Large intestine (tissue), 3 donors: ENCODE data around the gene CEP72. TPM values are rescaled to one million over a fixed set of nuclear protein-coding genes. Genes with fewer than 3 reads are reported as not detected.
A peak's percentile ranks its signal among the peaks of the same experiment; 100 is the strongest.
"Not testable (repeated sequence)": the region's sequence is repeated elsewhere in the genome, so short reads cannot be mapped to it uniquely, and the experiment has no call there.

Experiments
- DNase-seq, 2 donors: peaks; one replicate each; pipeline versions ENCODE4 v3.0.0 to v3.0.0-alpha.2; 2013
- H3K27ac ChIP-seq: one replicate; pipeline ENCODE4 v1.5.1; 2013; ENCODE audit warnings: low read length
- H3K27me3 ChIP-seq: 2 replicates; pipeline ENCODE4 v1.6.1; 2013; ENCODE audit warnings: low read length; ENCODE audit not compliant: control insufficient read depth, insufficient read depth
- H3K36me3 ChIP-seq: 2 replicates; pipeline ENCODE4 v1.6.1; 2013; ENCODE audit warnings: low read length; ENCODE audit not compliant: control insufficient read depth, insufficient read depth
- H3K4me1 ChIP-seq: one replicate; pipeline ENCODE4 v1.6.1; 2013; ENCODE audit warnings: low read length; ENCODE audit not compliant: control insufficient read depth, insufficient read depth
- H3K4me3 ChIP-seq: one replicate; pipeline ENCODE4 v1.5.1; 2013; ENCODE audit warnings: low read length
- H3K9me3 ChIP-seq: one replicate; pipeline ENCODE4 v1.6.1; 2013; ENCODE audit warnings: mild to moderate bottlenecking, low read depth, low read length, moderate library complexity; ENCODE audit not compliant: control insufficient read depth
- WGBS: methylation state at CpG from one replicate; pipeline ENCODE4 v1.1.5; 2013; ENCODE audit warnings: low lambda C conversion rate; ENCODE audit not compliant: insufficient coverage; 5-methylcytosine and 5-hydroxymethylcytosine counted together
- polyA plus RNA-seq: library from polyadenylated mRNA; unstranded; fragments of 120-200 nt; gene quantifications from one replicate; pipeline ENCODE4 v1.2.1, GENCODE V29; 2013

Gene CEP72
- polyA plus RNA-seq, 1 donor = 8.5 TPM

DNA sequence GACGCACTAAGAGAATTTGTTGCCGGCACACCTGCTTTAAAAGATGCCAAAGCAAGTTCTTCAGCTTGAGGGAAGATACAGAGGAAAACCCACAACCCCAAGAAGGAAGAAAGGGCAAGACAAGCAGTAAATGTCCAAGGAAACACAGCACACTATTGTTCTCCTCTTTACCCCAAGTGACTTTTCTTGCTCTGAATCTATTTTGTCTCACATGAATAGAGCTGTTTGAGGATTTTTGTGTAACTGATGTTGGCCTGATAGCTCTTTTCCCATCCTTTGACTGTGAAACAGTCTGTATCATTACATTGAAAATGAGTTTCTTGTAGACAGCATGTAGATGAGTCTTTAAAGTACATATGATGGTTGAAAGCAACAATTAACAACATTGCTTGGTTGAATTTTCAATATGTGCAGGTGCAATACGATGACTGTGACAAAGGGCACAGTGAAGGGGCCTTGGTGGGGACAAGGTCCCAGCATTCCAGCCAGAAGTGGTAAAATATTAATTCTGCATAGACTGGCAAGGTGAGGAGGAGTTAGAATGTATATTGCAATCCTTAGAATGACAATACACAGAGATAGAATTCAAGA, 16.8 kb upstream of the CEP72 start:
- Histone ChIP-seq H3K36me3 (no peaks in the 10 kb centered on the region), H3K27ac (peak overlapping the region; percentile 6), H3K27me3 (no peaks in the 10 kb centered on the region), H3K4me1 (peaks cover 36% of the 10 kb centered on the region), H3K4me3 (no peak overlapping the region), H3K9me3 (no peaks in the 10 kb centered on the region)
- WGBS = no CpG with 5 or more reads among the region's 3 CpGs
- DNase-seq = peak in 1 of 2 donors; percentile 73

DNA sequence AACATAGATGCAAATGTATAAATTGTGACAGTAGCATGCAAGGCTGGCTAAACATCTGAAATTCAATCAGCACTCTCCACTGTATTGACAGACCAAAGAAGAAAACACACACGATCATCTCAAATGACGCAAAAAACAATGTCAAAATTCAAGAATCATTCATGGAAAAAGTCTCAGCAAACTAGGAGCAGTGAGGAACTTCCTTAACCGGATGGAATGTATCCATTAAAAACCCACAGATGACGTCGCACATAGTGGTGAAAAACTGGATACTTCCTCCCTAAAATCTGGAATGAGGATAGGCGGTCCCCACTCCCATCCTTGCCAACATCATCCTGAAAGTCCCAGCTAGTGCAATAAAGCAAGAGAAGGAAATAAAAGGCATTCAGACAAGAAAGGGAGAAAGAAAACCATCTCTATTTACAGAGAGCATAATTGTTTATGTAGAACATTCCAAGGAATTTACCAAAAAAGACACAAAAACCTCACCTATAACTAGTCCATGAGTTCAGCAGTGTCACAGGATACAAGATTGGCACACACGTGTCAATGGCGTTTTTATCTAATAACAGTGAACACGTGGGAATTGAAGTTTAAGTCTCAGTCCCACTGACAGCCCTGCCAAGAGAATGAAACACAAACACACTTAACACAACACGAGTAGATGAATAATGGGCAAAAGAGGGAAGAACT, 14.1 kb upstream of the CEP72 start:
- peaks cover 39% of the 10 kb centered on the region for H3K4me1 ChIP-seq
- 84% methylated on average over 3 of the region's 10 CpGs for WGBS
- no peak for DNase-seq
- peaks cover 6% of the 10 kb centered on the region for H3K9me3 ChIP-seq
- H3K4me3 ChIP-seq = no peak overlapping the region
- no peak overlapping the region for H3K27ac ChIP-seq
- H3K27me3 ChIP-seq = no peaks in the 10 kb centered on the region
- no peaks in the 10 kb centered on the region for H3K36me3 ChIP-seq

DNA sequence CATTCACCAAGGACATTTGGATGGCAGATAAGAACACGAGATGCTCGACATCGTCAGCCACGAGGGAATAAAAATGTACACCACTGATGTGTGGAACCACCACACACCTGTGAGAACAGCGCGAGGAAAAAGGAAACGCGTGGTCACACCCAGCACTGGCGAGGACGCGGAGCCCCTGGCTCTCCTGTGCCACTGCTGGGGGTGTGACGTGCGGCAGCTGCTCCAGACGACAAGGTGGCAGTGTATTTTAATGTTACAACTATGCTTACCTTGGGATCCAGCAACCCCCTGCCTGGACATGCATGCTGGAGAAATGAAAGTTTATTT, 13.6 kb upstream of the CEP72 start:
- H3K9me3 ChIP-seq = peaks cover 7% of the 10 kb centered on the region
- H3K27me3 ChIP-seq = no peaks in the 10 kb centered on the region
- H3K4me3 ChIP-seq = no peak overlapping the region
- no peak overlapping the region for H3K27ac ChIP-seq
- no peaks in the 10 kb centered on the region for H3K36me3 ChIP-seq
- DNase-seq = no peak
- WGBS = no CpG with 5 or more reads among the region's 14 CpGs
- H3K4me1 ChIP-seq = peaks cover 39% of the 10 kb centered on the region

DNA sequence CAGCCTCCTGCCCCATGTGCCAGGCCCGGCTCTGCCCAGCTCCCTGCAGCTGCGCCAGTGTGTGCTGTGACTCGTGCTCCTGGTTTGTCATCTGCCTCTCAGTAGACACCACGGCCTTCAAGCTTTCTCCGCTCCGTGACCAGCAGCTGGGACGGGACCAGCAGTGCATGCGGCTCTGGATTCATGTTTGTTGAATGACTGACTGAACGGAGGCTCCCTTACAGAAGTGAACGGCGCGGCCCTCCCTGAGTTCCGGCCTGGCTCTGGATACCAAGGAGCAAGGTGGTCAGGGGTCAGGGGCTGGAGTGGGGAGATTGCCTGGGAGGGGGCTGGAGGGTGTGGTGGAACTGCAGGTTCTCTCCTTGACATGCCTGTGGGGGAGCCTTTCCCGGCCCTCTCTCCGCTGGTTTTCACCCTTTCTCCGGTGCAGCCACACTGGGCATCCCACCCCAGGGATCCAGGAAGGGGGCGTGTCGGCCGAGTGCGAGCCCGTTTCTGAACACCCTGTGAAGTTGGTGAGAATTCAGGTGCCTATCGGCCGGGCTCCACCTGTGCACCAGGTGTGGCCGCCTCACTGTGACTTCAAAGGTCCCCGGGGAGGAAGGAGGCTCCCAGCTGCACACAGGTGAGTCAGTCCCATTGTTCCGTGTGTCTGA, 11.1 kb upstream of the CEP72 start:
- WGBS = no CpG with 5 or more reads among the region's 26 CpGs
- Histone ChIP-seq H3K27ac (no peak overlapping the region), H3K27me3 (no peaks in the 10 kb centered on the region), H3K4me3 (no peak overlapping the region), H3K36me3 (no peaks in the 10 kb centered on the region), H3K9me3 (peaks cover 9% of the 10 kb centered on the region), H3K4me1 (peaks cover 19% of the 10 kb centered on the region)
- peak; percentile 63 to 84 for DNase-seq

DNA sequence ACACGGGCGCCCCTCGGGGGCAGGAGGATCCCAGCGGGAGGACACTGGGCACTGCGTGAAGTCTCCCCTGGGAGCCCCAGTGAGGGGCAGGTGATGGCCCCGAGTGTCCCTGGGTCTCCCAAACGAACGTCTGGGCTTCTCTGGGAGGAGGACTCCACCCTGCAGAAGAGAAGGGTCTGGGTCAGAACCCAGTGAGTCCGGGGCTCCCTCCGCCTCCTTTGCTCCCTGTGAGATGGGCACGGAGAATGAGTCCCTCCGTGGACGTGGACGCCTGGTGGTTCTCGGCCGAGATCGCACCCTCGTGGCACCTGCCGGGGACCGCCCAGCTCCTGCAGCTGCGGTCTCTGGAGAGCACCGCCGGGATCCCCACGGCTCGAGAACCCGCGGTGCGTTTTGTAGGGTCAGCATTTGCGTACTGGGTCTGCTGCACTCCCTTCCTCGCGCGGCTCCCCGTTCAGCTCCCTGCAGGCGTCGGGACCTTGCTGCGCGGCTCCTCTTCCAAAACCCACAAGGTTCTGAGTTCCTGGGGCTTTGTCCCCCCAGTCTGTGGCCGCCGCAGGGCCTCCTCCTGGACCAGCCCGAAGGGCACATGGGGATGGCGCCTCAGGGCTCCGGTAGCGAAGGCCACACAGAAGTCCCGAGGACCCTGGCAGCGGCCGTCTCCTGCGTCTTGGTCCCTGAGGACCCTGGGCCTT, 10.2 kb upstream of the CEP72 start:
- H3K36me3 ChIP-seq = no peaks in the 10 kb centered on the region
- H3K4me1 ChIP-seq = peaks cover 11% of the 10 kb centered on the region
- H3K9me3 ChIP-seq = peaks cover 9% of the 10 kb centered on the region
- no peak overlapping the region for H3K4me3 ChIP-seq
- H3K27me3 ChIP-seq = no peaks in the 10 kb centered on the region
- DNase-seq = no peak
- WGBS = no CpG with 5 or more reads among the region's 47 CpGs
- H3K27ac ChIP-seq = peak overlapping the region; percentile 42

DNA sequence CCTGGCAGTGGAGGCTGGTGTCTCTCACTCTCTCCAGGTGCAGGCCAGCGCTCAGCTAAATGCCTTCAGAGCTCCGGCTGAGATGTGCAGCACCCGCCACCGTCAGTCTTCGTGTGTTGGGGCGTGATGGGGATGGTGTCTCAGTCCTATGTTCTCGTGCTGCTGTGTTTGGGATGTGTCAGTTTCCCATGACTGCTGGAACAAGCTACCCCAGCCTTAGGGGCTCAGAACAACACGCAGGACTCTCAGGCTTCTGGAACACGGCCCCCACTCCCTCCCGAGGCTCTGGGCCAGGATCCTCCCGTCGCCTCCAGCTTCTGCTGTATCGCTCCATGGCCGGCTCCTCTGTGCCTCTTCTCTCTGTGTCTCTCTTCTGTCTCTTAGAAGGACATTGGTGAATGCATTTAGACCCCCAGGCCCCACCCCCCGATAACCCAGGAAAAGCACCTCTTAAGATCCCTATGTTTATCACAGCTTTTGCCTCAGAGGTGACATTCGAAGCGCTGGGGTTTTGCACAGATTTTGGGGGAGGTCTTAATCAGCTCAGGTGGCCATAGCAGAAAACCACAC, 9.6 kb upstream of the CEP72 start:
- Histone ChIP-seq H3K9me3 (peaks cover 9% of the 10 kb centered on the region), H3K27ac (no peak overlapping the region), H3K27me3 (no peaks in the 10 kb centered on the region), H3K36me3 (no peaks in the 10 kb centered on the region), H3K4me3 (no peak overlapping the region), H3K4me1 (peaks cover 11% of the 10 kb centered on the region)
- WGBS = 100% methylated on average over 1 of the region's 17 CpGs
- no peak for DNase-seq

DNA sequence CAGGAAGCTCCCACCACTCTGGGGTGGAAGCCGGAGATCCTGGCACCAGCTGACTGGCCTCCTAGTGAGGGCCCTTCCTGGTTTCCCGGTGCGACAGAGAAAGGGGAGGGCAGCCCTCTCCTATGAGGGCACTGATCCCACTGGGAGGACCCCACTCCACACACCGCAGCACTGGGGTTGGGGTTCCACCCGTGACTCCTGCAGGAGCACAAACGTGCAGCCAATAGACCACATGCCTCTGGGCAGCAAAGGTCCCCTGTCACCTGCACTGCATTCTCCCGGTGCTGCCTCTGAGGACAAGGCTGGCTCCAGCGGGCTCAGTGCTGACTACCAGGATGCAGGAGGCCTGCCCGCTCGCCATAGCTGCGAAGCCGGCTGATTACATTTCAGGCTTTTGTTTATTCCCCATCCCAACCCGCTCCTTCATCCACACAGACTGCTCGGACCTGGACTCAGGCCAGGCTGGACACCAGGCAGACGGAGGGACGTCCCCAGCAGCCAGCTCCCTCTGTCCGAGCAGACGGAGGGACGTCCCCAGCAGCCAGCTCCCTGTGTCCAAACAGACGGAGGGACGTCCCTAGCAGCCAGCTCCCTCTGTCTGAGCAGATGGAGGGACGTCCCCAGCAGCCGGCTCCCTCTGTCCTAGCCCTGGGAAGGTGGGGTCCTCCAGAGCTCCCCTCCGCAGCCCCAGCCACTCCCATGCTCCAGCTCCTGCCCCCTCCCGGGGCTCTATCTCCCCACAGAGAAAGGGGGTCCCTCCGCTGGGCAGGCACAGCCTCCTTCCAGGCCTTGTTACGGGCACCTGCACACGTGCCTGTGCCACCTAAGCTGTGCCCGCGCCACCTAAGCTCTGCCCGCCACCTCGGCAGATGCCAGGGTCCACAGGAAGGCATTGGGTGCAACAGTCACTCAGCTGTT, 8.8 kb upstream of the CEP72 start:
- no peaks in the 10 kb centered on the region for H3K27me3 ChIP-seq
- no CpG with 5 or more reads among the region's 32 CpGs for WGBS
- no peak for DNase-seq

DNA sequence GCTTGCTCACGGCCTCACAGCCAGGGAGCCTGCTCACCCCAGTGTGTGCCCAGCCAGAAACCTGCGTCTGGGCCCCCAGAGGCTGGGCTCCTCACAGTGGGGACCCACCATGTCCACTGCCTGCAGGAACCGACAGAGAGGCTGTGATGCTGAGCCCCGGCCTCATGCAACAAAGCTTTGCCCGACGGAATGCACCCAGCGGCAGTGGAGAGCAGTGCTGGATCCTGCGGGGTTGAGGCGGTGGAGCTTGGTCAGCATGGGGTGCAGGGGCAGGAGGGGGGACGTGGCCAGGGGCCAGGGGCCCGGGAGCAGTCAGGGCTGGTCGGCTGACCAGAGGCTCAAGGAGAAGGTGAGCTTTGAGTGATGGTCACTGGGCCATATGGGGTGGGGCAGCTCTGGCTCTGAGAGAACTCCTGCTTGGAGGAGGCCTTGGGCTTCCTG, 7.7 kb upstream of the CEP72 start:
- no peak overlapping the region for H3K4me3 ChIP-seq
- H3K4me1 ChIP-seq = peaks cover 11% of the 10 kb centered on the region
- no peak for DNase-seq
- H3K9me3 ChIP-seq = peaks cover 9% of the 10 kb centered on the region
- no peak overlapping the region for H3K27ac ChIP-seq
- WGBS = no CpG with 5 or more reads among the region's 12 CpGs
- H3K27me3 ChIP-seq = no peaks in the 10 kb centered on the region
- H3K36me3 ChIP-seq = no peaks in the 10 kb centered on the region

More for the DNA sequence above, 8.8 kb upstream of the CEP72 start:
- H3K4me3 ChIP-seq = no peak overlapping the region
- H3K9me3 ChIP-seq = peaks cover 9% of the 10 kb centered on the region
- no peaks in the 10 kb centered on the region for H3K36me3 ChIP-seq
- H3K27ac ChIP-seq = no peak overlapping the region
- peaks cover 11% of the 10 kb centered on the region for H3K4me1 ChIP-seq

DNA sequence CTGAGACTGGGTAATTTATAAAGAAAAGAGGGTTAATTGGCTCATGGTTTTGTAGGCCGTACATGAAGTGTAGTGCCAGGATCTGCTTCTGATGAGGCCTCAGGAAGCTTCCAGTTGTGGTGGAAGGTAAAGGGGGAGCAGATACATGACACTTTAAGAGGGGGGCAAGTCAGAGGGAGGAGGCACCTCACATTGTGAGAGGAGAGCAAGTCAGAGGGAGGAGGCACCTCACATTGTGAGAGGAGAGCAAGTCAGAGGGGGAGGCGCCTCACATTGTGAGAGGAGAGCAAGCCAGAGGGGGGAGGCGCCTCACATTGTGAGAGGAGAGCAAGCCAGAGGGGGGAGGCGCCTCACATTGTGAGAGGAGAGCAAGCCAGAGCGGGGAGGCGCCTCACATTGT, 7.0 kb upstream of the CEP72 start:
- H3K36me3 ChIP-seq, H3K4me3 ChIP-seq, H3K9me3 ChIP-seq, H3K27me3 ChIP-seq, DNase-seq, H3K27ac ChIP-seq: not testable (repeated sequence)
- no CpG with 5 or more reads among the region's 6 CpGs for WGBS
- peaks cover 11% of the 10 kb centered on the region for H3K4me1 ChIP-seq
